Transverse colon (tissue), 4 donors: ENCODE data around the gene CLSTN2.

Experiments used
- EP300 ChIP-seq: sonication (generic); formaldehyde crosslinking; IDR thresholded peaks from one replicate; pipeline ENCODE4 v1.6.1; 2017; ENCODE audit warnings: antibody characterized with exemption, low read depth
- POLR2A ChIP-seq: fragments of 450-650 bp; IDR thresholded peaks from one replicate; pipeline ENCODE4 v1.6.1; 2016; ENCODE audit warnings: antibody characterized with exemption, mild to moderate bottlenecking, moderate library complexity
- POLR2AphosphoS5 ChIP-seq, 3 donors: sonication (generic); formaldehyde crosslinking; IDR thresholded peaks; one replicate each; pipeline ENCODE4 v1.6.1; 2016; ENCODE audit warnings: antibody characterized with exemption in 3 of 3
- TF ChIP-seq, protein P1 (sequence below), 5 experiments: fragments of 200-600 bp in 3 of 5; fragments of 450-650 bp in 2 of 5; sonication (generic) in 3 of 5; IDR thresholded peaks; 1 replicate in 2 of 5; 2 replicates in 3 of 5; pipeline ENCODE4 v1.5.1; 2016 to 2017; ENCODE audit warnings: antibody characterized with exemption in 5 of 5, inconsistent platforms in 3 of 5, mild to moderate bottlenecking in 2 of 5, moderate library complexity in 1 of 5

GRCh38 chr3:140157161-140157560 is 222.2 kb downstream of the CLSTN2 start:
- TF ChIP-seq, protein P1, sequence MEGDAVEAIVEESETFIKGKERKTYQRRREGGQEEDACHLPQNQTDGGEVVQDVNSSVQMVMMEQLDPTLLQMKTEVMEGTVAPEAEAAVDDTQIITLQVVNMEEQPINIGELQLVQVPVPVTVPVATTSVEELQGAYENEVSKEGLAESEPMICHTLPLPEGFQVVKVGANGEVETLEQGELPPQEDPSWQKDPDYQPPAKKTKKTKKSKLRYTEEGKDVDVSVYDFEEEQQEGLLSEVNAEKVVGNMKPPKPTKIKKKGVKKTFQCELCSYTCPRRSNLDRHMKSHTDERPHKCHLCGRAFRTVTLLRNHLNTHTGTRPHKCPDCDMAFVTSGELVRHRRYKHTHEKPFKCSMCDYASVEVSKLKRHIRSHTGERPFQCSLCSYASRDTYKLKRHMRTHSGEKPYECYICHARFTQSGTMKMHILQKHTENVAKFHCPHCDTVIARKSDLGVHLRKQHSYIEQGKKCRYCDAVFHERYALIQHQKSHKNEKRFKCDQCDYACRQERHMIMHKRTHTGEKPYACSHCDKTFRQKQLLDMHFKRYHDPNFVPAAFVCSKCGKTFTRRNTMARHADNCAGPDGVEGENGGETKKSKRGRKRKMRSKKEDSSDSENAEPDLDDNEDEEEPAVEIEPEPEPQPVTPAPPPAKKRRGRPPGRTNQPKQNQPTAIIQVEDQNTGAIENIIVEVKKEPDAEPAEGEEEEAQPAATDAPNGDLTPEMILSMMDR (IDR thresholded peaks at IDR 0.05), result no peak
- TF ChIP-seq POLR2A, result no peak
- TF ChIP-seq POLR2AphosphoS5 (IDR thresholded peaks at IDR 0.05), result no peak
- TF ChIP-seq EP300, result no peak
